GM12874 (cell line): ENCODE data around the gene METAP1D.

ENCODE experiments used
- TF ChIP-seq, protein P1 (sequence below): IDR thresholded peaks from 2 replicates; pipeline ENCODE4 v1.5.1; 2011; ENCODE audit warnings: low read depth, mild to moderate bottlenecking, control low read depth, low read length, moderate library complexity; ENCODE audit not compliant: insufficient read depth

The METAP1D gene

GRCh38 chr2:171999604-172000469 is at the start of gene METAP1D:
METAP1D (plus strand) TSS chr2:171999953; CDS start chr2:171999970, 17 bp downstream.
- TF ChIP-seq, protein P1, sequence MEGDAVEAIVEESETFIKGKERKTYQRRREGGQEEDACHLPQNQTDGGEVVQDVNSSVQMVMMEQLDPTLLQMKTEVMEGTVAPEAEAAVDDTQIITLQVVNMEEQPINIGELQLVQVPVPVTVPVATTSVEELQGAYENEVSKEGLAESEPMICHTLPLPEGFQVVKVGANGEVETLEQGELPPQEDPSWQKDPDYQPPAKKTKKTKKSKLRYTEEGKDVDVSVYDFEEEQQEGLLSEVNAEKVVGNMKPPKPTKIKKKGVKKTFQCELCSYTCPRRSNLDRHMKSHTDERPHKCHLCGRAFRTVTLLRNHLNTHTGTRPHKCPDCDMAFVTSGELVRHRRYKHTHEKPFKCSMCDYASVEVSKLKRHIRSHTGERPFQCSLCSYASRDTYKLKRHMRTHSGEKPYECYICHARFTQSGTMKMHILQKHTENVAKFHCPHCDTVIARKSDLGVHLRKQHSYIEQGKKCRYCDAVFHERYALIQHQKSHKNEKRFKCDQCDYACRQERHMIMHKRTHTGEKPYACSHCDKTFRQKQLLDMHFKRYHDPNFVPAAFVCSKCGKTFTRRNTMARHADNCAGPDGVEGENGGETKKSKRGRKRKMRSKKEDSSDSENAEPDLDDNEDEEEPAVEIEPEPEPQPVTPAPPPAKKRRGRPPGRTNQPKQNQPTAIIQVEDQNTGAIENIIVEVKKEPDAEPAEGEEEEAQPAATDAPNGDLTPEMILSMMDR, result no peak

GRCh38 chr2:171952276-171952675 is 47.5 kb upstream of the METAP1D start:
- TF ChIP-seq, protein P1, result no peak

DNA sequence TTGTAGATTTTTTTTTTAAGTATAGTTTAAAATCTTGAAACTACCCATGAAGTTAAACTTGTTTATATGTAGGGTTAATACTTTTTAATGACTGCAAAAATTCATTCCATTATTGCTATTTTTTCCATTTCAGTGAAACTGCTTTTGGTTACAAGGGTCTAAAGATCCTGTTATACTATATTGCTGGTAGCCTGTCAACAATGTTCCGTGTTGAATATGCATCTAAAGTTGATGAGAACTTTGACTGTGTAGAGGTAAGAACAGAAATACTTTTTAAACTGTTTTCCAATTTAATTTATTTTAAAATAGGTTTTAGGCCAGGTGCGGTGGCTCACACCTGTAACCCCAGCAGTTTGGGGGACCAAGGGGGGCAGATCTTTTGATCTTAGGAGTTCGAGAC is 47.0 kb upstream of the METAP1D start:
- TF ChIP-seq, protein P1, result no peak

DNA sequence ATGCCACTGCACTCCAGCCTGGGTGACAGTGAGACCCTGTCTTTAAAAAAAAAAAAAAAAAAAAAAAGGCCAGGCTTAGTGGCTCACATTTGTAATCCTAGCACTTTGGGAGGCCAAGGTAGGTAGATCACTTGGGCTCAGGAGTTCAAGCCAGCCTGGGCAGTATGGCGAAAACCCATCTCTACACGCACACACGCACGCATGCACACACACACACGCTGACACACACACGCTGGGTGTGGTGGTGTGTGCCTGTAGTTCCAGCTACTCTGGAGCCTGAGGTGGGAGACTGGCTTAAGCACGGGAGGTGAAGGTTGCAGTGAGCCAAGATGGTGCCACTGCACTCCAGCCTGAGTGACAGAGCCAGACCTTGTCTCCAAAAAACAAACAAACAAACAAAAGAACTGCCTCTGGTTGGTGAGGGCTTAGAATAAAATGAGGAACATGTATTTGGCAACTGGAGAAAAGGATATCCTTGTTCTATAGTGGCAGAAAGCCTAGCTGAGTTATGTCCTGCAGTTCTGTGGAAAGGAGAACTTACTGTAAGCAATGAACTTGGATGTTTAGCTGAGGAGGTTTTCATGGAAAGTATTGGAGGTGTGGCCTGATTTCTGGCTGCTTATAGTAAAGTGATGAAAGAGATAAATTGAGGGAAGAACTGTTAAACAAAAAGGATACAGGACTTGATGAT is 43.5 kb upstream of the METAP1D start:
- TF ChIP-seq, protein P1, result no peak

- TF ChIP-seq, protein P1, result no peak
These were observed 42.7 kb upstream of the METAP1D start for GRCh38 chr2:171957061-171957460.

GRCh38 chr2:171958475-171958874 is 41.3 kb upstream of the METAP1D start:
- TF ChIP-seq, protein P1, result no peak

- TF ChIP-seq, protein P1, result no peak
These were observed 39.8 kb upstream of the METAP1D start for GRCh38 chr2:171959998-171960397.
